ENCODE data around the gene TAF5L.
A peak's percentile ranks its signal among the peaks of the same experiment; 100 is the strongest.
"Not testable (repeated sequence)": the region's sequence is repeated elsewhere in the genome, so short reads cannot be mapped to it uniquely, and the experiment has no call there.

Gene TAF5L

DNA sequence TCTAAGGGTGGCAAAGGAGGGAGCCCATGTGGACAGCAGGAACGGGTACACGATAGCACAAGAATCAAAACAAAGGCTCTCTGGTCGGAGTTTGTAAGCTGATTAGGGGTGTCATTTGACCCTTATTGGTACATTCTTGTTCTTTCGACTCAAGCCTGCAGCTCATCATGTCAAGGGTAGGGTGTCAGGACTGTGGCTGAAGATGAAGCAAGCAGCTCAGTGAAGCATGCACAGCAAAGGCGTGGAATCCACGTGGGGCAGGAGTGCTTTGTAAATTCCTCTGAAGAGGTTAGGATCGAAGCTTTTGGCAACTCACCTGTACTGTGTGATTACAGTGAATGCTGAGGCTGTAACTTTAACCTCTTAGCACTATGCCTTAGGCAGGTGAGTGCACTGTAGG, 62.7 kb downstream of the TAF5L start:
- DNase-seq, result no peak

DNA sequence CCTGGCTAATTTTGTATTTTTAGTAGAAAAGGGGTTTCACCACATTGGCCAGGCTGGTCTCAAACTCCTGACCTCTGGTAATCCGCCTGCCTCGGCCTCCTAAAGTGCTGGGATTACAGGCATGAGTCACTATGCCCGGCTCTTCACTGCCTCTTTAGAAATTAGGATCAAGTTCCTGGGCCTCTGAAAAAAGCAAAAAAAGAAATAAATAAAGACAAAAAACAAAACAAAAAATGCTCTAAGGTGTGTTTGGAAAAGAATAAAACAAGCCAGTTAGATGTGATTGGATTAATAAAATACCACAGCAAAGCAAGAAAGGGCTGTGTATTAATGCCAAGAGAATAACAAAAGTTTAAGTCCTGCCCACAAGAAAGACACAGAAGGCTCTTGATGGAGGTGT, 63.2 kb downstream of the TAF5L start:
- DNase-seq, result no peak

DNA sequence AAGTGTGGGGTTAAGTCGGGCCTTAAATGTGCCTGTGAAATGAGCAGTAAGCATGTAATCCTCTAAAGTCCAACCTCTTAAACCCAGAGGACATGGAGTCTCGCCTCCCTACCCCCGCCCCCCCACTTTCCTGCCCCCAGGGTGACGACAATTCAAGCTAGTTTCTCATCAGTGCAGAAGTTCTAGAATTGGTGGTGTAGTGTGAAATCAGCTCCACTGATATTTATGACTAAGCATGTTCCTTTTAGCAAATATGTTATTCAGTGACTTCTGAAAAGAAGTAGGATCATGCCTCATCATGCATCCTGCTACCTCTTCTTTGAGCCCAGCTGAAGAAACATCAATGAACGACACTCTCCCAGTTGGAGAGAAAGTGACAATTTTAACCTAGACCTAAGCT, 64.8 kb downstream of the TAF5L start:
- DNase-seq, result no peak

- DNase-seq, result not testable (repeated sequence)
Observed at GRCh38 chr1:229560124-229560523, 65.8 kb downstream of the TAF5L start.

DNA sequence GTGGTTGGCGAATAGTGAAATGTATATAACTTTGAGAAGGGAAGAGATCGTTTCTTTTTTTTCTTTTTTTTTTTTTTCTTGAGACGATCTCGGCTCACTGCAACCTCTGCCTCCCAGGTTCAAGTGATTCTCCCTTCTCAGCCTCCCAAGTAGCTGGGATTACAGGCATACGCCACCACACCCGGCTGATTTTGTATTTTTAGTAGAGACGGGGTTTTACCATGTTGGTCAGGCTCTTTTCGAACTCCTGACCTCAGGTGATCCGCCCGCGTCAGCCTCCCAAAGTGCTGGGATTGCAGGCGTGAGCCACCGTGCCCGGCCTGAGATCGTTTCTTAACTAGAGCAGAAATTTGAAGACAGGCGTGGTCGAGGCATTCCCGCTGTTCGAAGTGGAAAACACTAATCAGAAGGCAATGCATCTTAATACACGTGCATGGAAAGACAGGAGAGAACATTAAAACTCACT, 66.6 kb downstream of the TAF5L start:
- DNase-seq, result not testable (repeated sequence)

DNA sequence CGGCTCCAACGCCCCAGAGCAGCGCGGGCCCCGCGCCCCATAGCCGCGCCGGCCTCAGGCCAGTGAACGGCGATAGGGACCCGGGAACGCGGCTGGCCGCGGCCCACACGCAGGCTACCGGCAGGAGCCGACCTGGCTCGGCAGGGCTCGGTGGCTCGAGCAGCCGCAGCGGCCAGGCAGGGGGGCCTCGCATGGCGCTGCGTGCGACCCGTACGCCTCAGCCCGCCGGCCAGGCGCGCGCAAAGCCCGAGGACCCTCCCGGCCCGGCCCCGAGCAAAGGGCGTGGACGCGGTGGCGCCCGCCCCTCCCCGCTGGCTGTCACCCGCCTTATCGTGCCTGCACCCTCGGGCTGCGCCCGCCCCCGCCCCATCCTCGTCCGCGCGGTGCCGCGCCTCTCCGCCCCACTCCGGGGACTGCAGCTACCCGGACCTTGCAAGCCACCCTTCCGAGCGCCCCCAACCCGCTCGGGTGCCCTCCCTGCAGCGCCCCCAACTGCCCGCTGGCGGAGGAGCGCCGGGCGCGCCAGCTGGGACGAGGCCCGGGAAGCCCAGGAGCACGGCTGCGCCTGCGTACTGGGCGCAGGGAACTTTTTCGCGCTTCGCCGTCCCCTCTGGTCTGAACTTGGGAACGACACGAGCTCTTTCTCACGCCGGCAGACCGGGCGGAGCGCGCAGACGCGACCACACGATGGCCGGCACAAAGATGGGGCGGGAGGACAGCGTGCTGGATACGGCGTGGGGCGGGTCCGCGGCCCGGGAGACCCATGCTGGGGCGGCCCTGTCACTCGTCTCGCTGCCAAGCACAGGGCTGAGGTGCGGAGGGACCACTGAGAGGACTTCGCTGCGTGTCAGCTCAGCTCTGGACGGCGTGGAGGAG, 67.2 kb downstream of the TAF5L start, which contains the start of gene ABCB10:
Gene ABCB10, minus strand, starts transcription at position 248 of the 876 bp plus-strand sequence. Its CDS starts 55 bp downstream, at position 193.
- peak; percentile 90 to 93 for DNase-seq

GRCh38 chr1:229557913-229558414, 68.0 kb downstream of the TAF5L start:
- DNase-seq, result peak; percentile 19 to 24

GRCh38 chr1:229557200-229557850, 68.6 kb downstream of the TAF5L start:
- DNase-seq, result peak in 1 of 2 donors; percentile 24

GRCh38 chr1:229554886-229555621, 70.9 kb downstream of the TAF5L start:
- no peak for DNase-seq

- DNase-seq, result no peak
Observed at GRCh38 chr1:229553621-229554130, 72.2 kb downstream of the TAF5L start.

- no peak for DNase-seq
Observed at GRCh38 chr1:229552732-229553131, 73.2 kb downstream of the TAF5L start.

DNA sequence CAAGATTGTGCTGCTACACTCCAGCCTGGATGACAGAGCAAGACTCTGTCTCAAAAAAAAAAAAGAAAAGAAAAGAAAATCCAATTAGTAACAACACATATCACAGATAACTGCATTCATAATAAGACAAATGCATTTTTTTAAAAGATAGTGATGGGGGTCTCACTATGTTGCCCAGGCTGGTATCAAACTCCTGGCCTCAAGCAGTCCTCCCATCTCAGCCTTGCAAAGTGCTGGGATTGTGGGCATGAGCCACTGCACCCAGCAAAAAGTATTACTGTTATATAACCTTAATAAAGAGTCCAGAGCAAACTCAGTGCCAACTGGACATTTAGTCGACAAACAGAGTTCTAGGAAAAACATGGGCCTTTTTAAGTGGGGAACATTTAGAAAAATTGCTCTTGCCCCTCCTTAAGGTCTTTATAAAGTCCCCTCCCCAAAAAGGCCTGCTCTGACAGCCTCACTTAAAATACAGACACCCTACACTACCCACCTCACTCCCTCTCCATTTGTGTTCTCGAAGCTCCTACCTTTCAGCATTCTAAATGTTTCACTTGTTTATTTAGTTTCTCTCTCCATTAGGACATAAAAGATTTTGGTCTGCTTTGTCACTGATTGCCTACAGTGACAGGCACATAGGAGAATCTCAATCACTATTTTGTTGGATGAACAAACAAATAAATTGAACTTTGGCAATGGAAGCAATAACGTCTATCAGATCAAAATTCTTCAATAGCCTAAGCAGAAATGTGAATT, 74.9 kb downstream of the TAF5L start:
- DNase-seq, result no peak

DNA sequence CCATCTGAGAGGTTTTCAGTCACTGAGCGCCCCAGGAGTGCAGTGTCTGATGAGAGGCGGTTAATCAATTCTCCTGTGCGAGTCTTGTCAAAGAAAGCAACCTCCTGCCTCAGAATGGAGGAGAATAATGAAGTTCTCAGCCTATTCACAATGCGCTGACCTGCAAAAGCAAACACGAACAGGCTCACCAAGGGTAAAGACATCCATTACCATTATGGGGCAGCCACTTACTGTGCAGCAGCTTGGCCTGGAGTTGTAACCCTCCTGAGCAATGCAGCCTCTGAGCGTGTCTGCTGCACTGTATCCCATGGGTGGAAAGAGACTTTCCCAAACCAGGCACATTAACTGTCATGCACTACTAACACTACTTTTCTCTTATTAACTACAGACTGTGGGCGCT, 78.4 kb downstream of the TAF5L start:
- no peak for DNase-seq

- no peak for DNase-seq
Observed at GRCh38 chr1:229544587-229544986, 81.3 kb downstream of the TAF5L start.
